ENCODE measurements around the gene FAM13A. TPM values are rescaled to one million over a fixed set of nuclear protein-coding genes. Genes with fewer than 3 reads are reported as not detected.
"Not testable (repeated sequence)": the region's sequence is repeated elsewhere in the genome, so short reads cannot be mapped to it uniquely, and the experiment has no call there.

FAM13A gene
- polyA plus RNA-seq, 1 experiment, result 9.5 TPM

DNA sequence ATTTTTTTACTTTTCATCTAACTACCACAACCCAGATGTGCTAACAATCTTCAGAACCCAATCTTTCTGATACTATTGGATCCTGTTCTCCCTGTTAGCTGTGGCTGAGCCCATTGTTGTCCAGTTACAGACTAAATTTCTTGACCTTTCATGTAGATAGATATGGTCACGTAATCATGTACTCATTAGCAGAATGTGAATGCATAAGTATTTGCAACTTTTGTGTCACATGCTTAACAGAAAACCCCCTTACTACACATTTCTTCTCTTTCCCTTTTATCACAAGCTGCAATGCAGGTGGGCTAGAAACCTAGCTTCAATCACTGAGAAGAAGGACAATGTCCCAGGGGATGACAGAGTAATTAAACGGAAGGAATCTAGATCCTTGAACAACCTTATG, 13.1 kb upstream of the FAM13A start:
- ChIA-PET POLR2A (no interaction called here), CTCF (interaction anchor here (0.7 kb wide), 1 partner anchor 13 kb away, joined by 3 read pairs; no protein-coding TSS in a partner anchor)
- Histone ChIP-seq H3K27me3 (ENCODE audit: control insufficient read depth, insufficient read depth, low read length) (no peaks in the 10 kb centered on the region), H3K36me3 (ENCODE audit: control insufficient read depth, insufficient read depth, low read length) (no peaks in the 10 kb centered on the region), H3K4me3 (ENCODE audit: low read depth, low read length) (no peak overlapping the region)
- DNase-seq (ENCODE audit: low read depth), result no peak
- TF ChIP-seq, protein P1, sequence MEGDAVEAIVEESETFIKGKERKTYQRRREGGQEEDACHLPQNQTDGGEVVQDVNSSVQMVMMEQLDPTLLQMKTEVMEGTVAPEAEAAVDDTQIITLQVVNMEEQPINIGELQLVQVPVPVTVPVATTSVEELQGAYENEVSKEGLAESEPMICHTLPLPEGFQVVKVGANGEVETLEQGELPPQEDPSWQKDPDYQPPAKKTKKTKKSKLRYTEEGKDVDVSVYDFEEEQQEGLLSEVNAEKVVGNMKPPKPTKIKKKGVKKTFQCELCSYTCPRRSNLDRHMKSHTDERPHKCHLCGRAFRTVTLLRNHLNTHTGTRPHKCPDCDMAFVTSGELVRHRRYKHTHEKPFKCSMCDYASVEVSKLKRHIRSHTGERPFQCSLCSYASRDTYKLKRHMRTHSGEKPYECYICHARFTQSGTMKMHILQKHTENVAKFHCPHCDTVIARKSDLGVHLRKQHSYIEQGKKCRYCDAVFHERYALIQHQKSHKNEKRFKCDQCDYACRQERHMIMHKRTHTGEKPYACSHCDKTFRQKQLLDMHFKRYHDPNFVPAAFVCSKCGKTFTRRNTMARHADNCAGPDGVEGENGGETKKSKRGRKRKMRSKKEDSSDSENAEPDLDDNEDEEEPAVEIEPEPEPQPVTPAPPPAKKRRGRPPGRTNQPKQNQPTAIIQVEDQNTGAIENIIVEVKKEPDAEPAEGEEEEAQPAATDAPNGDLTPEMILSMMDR (IDR thresholded peaks at IDR 0.05; ENCODE audit: insufficient read depth, low read depth, low read length), result no peak

DNA sequence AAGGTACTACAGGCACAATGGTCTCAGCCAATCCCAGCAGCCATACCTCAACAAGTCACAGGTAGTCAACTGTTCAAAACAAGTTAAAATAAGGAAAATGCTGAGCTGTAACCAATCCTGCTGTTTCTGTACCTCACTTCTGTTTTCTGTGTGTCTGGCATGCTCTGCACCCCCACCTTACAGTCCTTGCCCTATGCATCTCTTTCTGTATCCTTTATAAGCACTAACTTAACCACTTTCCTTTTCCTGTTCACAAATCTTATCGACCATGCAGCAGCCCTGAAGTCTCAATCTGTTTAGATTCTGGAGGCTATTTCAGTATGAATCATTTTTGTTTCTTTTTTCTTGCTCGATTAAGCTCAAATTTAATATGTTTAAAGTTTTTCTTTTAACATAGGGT, 12.5 kb upstream of the FAM13A start:
- no peak for DNase-seq (ENCODE audit: low read depth)
- TF ChIP-seq, protein P1 (IDR thresholded peaks at IDR 0.05; ENCODE audit: insufficient read depth, low read depth, low read length), result no peak
- Histone ChIP-seq H3K4me3 (ENCODE audit: low read depth, low read length) (no peak overlapping the region), H3K27me3 (ENCODE audit: control insufficient read depth, insufficient read depth, low read length) (no peaks in the 10 kb centered on the region), H3K36me3 (ENCODE audit: control insufficient read depth, insufficient read depth, low read length) (no peaks in the 10 kb centered on the region)
- CTCF ChIA-PET, result interaction anchor here (0.7 kb wide), 1 partner anchor 13 kb away, joined by 3 read pairs; no protein-coding TSS in a partner anchor
- POLR2A ChIA-PET, result no interaction called here

DNA sequence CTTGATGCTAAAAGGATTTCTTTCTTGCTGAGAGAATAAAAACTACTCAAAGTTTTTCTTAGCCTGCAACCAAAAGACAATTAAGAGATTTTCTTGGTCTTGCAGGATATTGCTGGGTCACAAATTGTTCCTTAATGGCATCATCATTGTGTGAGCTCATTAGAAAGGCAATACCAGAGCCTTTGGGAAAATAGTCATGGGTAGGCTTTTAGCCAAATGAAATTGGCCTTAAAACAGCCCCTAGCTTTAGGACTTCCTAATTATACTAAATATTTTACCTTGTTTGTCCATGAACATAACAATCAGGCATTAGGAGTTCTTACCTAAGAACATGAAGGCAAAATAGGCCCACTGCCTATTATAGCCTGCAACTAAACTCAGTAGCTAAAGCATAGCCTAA, 10.4 kb upstream of the FAM13A start:
- no peaks in the 10 kb centered on the region for H3K27me3 ChIP-seq (ENCODE audit: control insufficient read depth, insufficient read depth, low read length)
- DNase-seq (ENCODE audit: low read depth), result peak; percentile 30
- CTCF ChIA-PET, result interaction anchor here (0.7 kb wide), 2 partner anchors 8 to 10 kb away, joined by 3 read pairs; partner anchors contain the start of gene FAM13A
- no peaks in the 10 kb centered on the region for H3K36me3 ChIP-seq (ENCODE audit: control insufficient read depth, insufficient read depth, low read length)
- H3K4me3 ChIP-seq (ENCODE audit: low read depth, low read length), result no peak overlapping the region
- TF ChIP-seq, protein P1 (IDR thresholded peaks at IDR 0.05; ENCODE audit: insufficient read depth, low read depth, low read length), result no peak
- POLR2A ChIA-PET, result no interaction called here

DNA sequence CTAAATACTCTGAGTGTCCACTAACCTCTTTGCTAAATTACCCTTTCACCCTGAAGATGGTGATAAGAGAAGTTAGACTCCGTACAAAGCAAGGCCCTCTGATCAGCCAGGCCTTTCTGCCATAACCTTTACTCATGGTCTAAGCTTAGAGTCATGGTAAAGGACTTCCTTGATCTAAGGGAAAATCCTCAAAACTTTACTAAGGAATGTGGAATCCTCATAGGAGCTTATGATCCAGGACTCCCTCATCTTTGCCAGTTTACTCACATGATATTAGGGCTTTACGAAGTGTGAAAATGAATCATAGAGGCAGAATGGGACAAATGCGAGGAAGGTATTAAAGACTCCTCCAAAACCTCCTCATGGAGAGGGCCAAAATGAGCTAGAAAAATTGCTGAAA, 7.9 kb upstream of the FAM13A start:
- no peak for DNase-seq (ENCODE audit: low read depth)
- ChIA-PET POLR2A (no interaction called here), CTCF (interaction anchor here (1.2 kb wide), 1 partner anchor 10 kb away, joined by 3 read pairs; no protein-coding TSS in a partner anchor)
- H3K36me3 ChIP-seq (ENCODE audit: control insufficient read depth, insufficient read depth, low read length), result no peaks in the 10 kb centered on the region
- H3K27me3 ChIP-seq (ENCODE audit: control insufficient read depth, insufficient read depth, low read length), result no peaks in the 10 kb centered on the region
- H3K4me3 ChIP-seq (ENCODE audit: low read depth, low read length), result no peak overlapping the region
- TF ChIP-seq, protein P1 (IDR thresholded peaks at IDR 0.05; ENCODE audit: insufficient read depth, low read depth, low read length), result no peak

DNA sequence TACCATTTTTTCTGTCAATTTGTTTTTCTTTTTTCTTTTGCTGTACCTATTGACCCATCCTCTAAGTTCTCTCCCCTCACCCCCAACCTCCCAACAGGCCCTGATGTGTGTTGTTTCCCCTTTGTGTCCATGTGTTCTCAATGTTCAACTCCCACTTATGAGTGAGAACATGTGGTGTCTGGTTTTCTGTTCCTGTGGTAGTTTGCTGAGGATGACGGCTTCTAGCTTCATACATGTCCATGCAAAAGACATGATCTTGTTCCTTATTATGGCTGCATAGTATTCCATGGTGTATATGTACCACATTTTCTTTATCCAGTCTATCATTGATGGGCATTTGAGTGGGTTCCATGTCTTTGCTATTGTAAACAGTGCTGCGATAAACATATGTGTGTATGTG, 859 bp upstream of the FAM13A start:
- H3K4me3 ChIP-seq (ENCODE audit: low read depth, low read length); DNase-seq (ENCODE audit: low read depth); H3K27me3 ChIP-seq (ENCODE audit: control insufficient read depth, insufficient read depth, low read length); H3K36me3 ChIP-seq (ENCODE audit: control insufficient read depth, insufficient read depth, low read length); POLR2A ChIA-PET: not testable (repeated sequence)
- CTCF ChIA-PET, result interaction anchor here (1.0 kb wide), 1 partner anchor 55 kb away, joined by 3 read pairs; no protein-coding TSS in a partner anchor

Measured in BJ (cell line).